ENCODE data around the gene RGP1.

RGP1 gene

DNA sequence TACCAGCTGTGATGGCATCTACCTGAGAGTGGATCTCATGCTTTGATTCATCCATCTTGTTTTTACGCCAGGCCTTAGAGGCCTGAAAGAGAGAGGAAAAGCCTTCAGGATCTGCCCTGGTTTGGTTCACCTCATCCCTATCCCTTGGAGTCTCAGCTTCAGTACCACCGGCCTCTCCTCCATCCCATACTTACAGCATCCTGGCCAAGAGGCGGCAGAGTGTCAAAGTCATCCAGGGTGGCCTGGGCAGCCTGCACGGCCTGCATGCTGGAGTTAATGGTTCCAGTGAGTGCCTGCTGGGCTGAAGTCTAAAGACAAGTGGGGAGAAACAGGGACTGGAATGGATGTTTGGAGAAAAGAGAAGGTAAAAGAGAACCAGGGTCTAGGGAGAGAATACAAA is 29.5 kb upstream of the RGP1 start:
- H2AFZ ChIP-seq (ENCODE audit: low read length): no peak overlapping the region
- H4K20me1 ChIP-seq (ENCODE audit: insufficient read depth, low read length, poor library complexity, severe bottlenecking): no peaks in the 10 kb centered on the region
- H3K9me3 ChIP-seq (ENCODE audit: insufficient read depth, low read depth, low read length): no peaks in the 10 kb centered on the region
- no peaks in the 10 kb centered on the region; the same call in 1 of the 2 replicates for H3K79me2 ChIP-seq (ENCODE audit: insufficient read depth, low read length)
- H3K9me2 ChIP-seq (replicated peaks; ENCODE audit: low read depth, low read length): no peaks in the 10 kb centered on the region
- no peak overlapping the region for H3K4me2 ChIP-seq (ENCODE audit: low read depth, low read length, poor library complexity, severe bottlenecking)
- H3K27me3 ChIP-seq (ENCODE audit: insufficient read depth, low read length, poor library complexity, severe bottlenecking): no peaks in the 10 kb centered on the region
- peaks cover 98% of the 10 kb centered on the region; the same call in 1 of the 2 replicates for H3K36me3 ChIP-seq (ENCODE audit: insufficient read depth, low read length)
- H3K4me3 ChIP-seq (ENCODE audit: low read length, poor library complexity, severe bottlenecking): no peak overlapping the region
- no peaks in the 10 kb centered on the region for H3K4me1 ChIP-seq (ENCODE audit: insufficient read depth, low read length, poor library complexity, severe bottlenecking)
- H3F3A ChIP-seq (ENCODE audit: low read depth): no peaks in the 10 kb centered on the region
- no peak for TF ChIP-seq EZH2phosphoT487 (IDR thresholded peaks at IDR 0.05; ENCODE audit: borderline replicate concordance)
- TF ChIP-seq CTCF (conservative IDR thresholded peaks at IDR 0.05; ENCODE audit: low read length): no peak
- H3K9ac ChIP-seq (ENCODE audit: low read depth, low read length, poor library complexity, severe bottlenecking): no peak overlapping the region

- Histone ChIP-seq H3K27me3 (ENCODE audit: insufficient read depth, low read length, poor library complexity, severe bottlenecking) (no peaks in the 10 kb centered on the region), H3K79me2 (ENCODE audit: insufficient read depth, low read length) (peaks cover 28% of the 10 kb centered on the region), H3K9me2 (replicated peaks; ENCODE audit: low read depth, low read length) (no peaks in the 10 kb centered on the region), H3K4me3 (ENCODE audit: low read length, poor library complexity, severe bottlenecking) (no peak overlapping the region), H3K4me2 (ENCODE audit: low read depth, low read length, poor library complexity, severe bottlenecking) (no peak overlapping the region), H3K4me1 (ENCODE audit: insufficient read depth, low read length, poor library complexity, severe bottlenecking) (peaks cover 21% of the 10 kb centered on the region), H3K9ac (ENCODE audit: low read depth, low read length, poor library complexity, severe bottlenecking) (no peak overlapping the region), H3F3A (ENCODE audit: low read depth) (peaks cover 4% of the 10 kb centered on the region), H4K20me1 (ENCODE audit: insufficient read depth, low read length, poor library complexity, severe bottlenecking) (peaks cover 6% of the 10 kb centered on the region), H3K36me3 (ENCODE audit: insufficient read depth, low read length) (peaks cover 70% of the 10 kb centered on the region; the same call in 1 of the 2 replicates), H2AFZ (ENCODE audit: low read length) (no peak overlapping the region), H3K9me3 (ENCODE audit: insufficient read depth, low read depth, low read length) (no peaks in the 10 kb centered on the region)
- TF ChIP-seq CTCF (conservative IDR thresholded peaks at IDR 0.05; ENCODE audit: low read length) (no peak), EZH2phosphoT487 (IDR thresholded peaks at IDR 0.05; ENCODE audit: borderline replicate concordance) (no peak)
These were observed 25.7 kb upstream of the RGP1 start for GRCh38 chr9:35723426-35723825.

DNA sequence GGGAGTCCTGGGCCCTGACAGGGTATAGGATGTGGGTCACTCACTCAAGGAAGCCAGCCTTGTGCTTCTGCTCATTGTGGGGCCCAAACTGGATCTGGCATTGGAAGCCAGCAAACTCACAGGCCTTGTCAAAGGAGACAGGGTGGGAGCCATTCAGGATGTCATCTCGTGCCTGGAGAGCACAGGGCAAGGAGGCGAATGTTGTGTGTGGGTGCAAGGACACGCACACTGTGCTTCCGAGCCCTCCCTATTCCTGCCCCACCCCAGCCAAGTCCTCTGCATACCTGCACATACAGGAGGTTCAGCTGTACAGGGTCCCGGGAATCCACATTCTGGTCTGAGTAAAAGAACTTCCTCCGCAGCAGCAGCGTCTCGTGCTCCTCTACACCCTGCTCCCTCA is 25.2 kb upstream of the RGP1 start:
- no peak overlapping the region for H3K4me2 ChIP-seq (ENCODE audit: low read depth, low read length, poor library complexity, severe bottlenecking)
- no peak overlapping the region for H2AFZ ChIP-seq (ENCODE audit: low read length)
- no peaks in the 10 kb centered on the region for H3K9me3 ChIP-seq (ENCODE audit: insufficient read depth, low read depth, low read length)
- peaks cover 32% of the 10 kb centered on the region for H3K79me2 ChIP-seq (ENCODE audit: insufficient read depth, low read length)
- H3K9ac ChIP-seq (ENCODE audit: low read depth, low read length, poor library complexity, severe bottlenecking): no peak overlapping the region
- no peaks in the 10 kb centered on the region for H3K9me2 ChIP-seq (replicated peaks; ENCODE audit: low read depth, low read length)
- H3F3A ChIP-seq (ENCODE audit: low read depth): peaks cover 9% of the 10 kb centered on the region
- H3K4me1 ChIP-seq (ENCODE audit: insufficient read depth, low read length, poor library complexity, severe bottlenecking): peaks cover 26% of the 10 kb centered on the region
- no peak for TF ChIP-seq CTCF (conservative IDR thresholded peaks at IDR 0.05; ENCODE audit: low read length)
- no peak for TF ChIP-seq EZH2phosphoT487 (IDR thresholded peaks at IDR 0.05; ENCODE audit: borderline replicate concordance)
- peaks cover 65% of the 10 kb centered on the region; the same call in 1 of the 2 replicates for H3K36me3 ChIP-seq (ENCODE audit: insufficient read depth, low read length)
- no peaks in the 10 kb centered on the region for H3K27me3 ChIP-seq (ENCODE audit: insufficient read depth, low read length, poor library complexity, severe bottlenecking)
- no peak overlapping the region for H3K4me3 ChIP-seq (ENCODE audit: low read length, poor library complexity, severe bottlenecking)
- peaks cover 6% of the 10 kb centered on the region for H4K20me1 ChIP-seq (ENCODE audit: insufficient read depth, low read length, poor library complexity, severe bottlenecking)
